HEK293 (cell line): ENCODE results near the gene INO80C.
A peak's percentile ranks its signal among the peaks of the same experiment; 100 is the strongest.

Experiments used
- CTCF ChIA-PET: fragments of 350-600 bp; formaldehyde crosslinking; extraction: SDS; loops from one replicate; lab custom pipeline; 2021; ENCODE audit warnings: antibody characterized with exemption; lab: Yijun Ruan, JAX
- POLR2A ChIA-PET: fragments of 300-600 bp; formaldehyde crosslinking; extraction: SDS; loops from one replicate; lab custom pipeline; 2020; ENCODE audit warnings: antibody characterized with exemption, inconsistent platforms; lab: Yijun Ruan, JAX
- H3K27ac ChIP-seq: fragments of 200-500 bp; sonication (Bioruptor generic); 2 replicates; pipeline ENCODE4 v1.5.1; 2014; ENCODE audit warnings: low read depth, low read length, control low read depth, inconsistent platforms; ENCODE audit errors: extremely low read depth
- H3K36me3 ChIP-seq, 2 experiments: fragments of 200-500 bp in 1 of 2; sonication (Bioruptor generic) in 1 of 2; 1 replicate in 1 of 2; 2 replicates in 1 of 2; pipeline ENCODE4 v1.5.1; 2014 to 2017; ENCODE audit warnings: inconsistent platforms in 2 of 2, low read length in 2 of 2; ENCODE audit not compliant: control insufficient read depth in 2 of 2, insufficient read depth in 1 of 2
- H3K4me1 ChIP-seq: fragments of 200-500 bp; sonication (Bioruptor generic); 2 replicates; pipeline ENCODE4 v1.5.1; 2014; ENCODE audit warnings: mild to moderate bottlenecking, low read length, inconsistent platforms; ENCODE audit not compliant: control insufficient read depth, insufficient read depth
- H3K4me3 ChIP-seq: 2 replicates; pipeline ENCODE4 v1.5.1; 2011; ENCODE audit warnings: low read depth, mild to moderate bottlenecking, control low read depth, low read length, moderate library complexity
- H3K9me3 ChIP-seq: fragments of 200-500 bp; sonication (Bioruptor generic); 2 replicates; pipeline ENCODE4 v1.5.1; 2014; ENCODE audit warnings: low read depth, low read length, inconsistent platforms; ENCODE audit not compliant: control insufficient read depth, insufficient read depth
- GLI2 ChIP-seq: fragments of 450-650 bp; formaldehyde crosslinking; IDR thresholded peaks from 2 replicates; pipeline ENCODE4; 2017; ENCODE audit warnings: missing biosample characterization, missing genetic modification characterization, low read depth, borderline replicate concordance
- GLI4 ChIP-seq: fragments of 450-650 bp; formaldehyde crosslinking; IDR thresholded peaks from 2 replicates; pipeline ENCODE4 v1.5.1; 2016; ENCODE audit warnings: missing biosample characterization, missing genetic modification characterization
- KLF7 ChIP-seq: fragments of 450-650 bp; formaldehyde crosslinking; IDR thresholded peaks from 2 replicates; pipeline ENCODE4 v1.5.1; 2016; ENCODE audit warnings: missing biosample characterization, missing genetic modification characterization, borderline replicate concordance
- OSR2 ChIP-seq: fragments of 450-650 bp; formaldehyde crosslinking; IDR thresholded peaks from 2 replicates; pipeline ENCODE4 v1.5.1; 2016; ENCODE audit warnings: missing biosample characterization, missing genetic modification characterization
- SCRT1 ChIP-seq: fragments of 450-650 bp; formaldehyde crosslinking; IDR thresholded peaks from 2 replicates; pipeline ENCODE4 v1.5.1; 2016; ENCODE audit warnings: missing biosample characterization, missing genetic modification characterization, borderline replicate concordance
- ZBTB48 ChIP-seq: fragments of 450-650 bp; formaldehyde crosslinking; IDR thresholded peaks from 2 replicates; pipeline ENCODE4 v1.5.1; 2016; ENCODE audit warnings: missing biosample characterization, missing genetic modification characterization
- ZEB2 ChIP-seq: fragments of 450-650 bp; formaldehyde crosslinking; IDR thresholded peaks from 2 replicates; pipeline ENCODE4 v1.5.1; 2016; ENCODE audit warnings: missing biosample characterization, missing genetic modification characterization
- ZNF114 ChIP-seq: fragments of 450-650 bp; formaldehyde crosslinking; IDR thresholded peaks from 2 replicates; pipeline ENCODE4 v1.5.0; 2017; ENCODE audit warnings: missing biosample characterization, missing genetic modification characterization
- ZNF140 ChIP-seq: fragments of 450-650 bp; formaldehyde crosslinking; IDR thresholded peaks from 2 replicates; pipeline ENCODE4 v1.5.1; 2016; ENCODE audit warnings: missing biosample characterization, missing genetic modification characterization
- ZNF146 ChIP-seq: fragments of 450-650 bp; formaldehyde crosslinking; IDR thresholded peaks from 2 replicates; pipeline ENCODE4 v1.5.1; 2016; ENCODE audit warnings: missing biosample characterization, missing genetic modification characterization
- ZNF211 ChIP-seq: fragments of 450-650 bp; formaldehyde crosslinking; IDR thresholded peaks from 2 replicates; pipeline ENCODE4 v1.5.1; 2016; ENCODE audit warnings: low read depth, missing biosample characterization, missing genetic modification characterization
- ZNF223 ChIP-seq: fragments of 450-650 bp; formaldehyde crosslinking; IDR thresholded peaks from 2 replicates; pipeline ENCODE4 v1.5.1; 2016; ENCODE audit warnings: missing biosample characterization, missing genetic modification characterization
- ZNF274 ChIP-seq, 2 experiments: fragments of 200-500 bp in 1 of 2; fragments of 450-650 bp in 1 of 2; sonication (Bioruptor generic) in 1 of 2; formaldehyde crosslinking in 1 of 2; IDR thresholded peaks; 2 replicates each; pipeline versions ENCODE4 v1.5.1 to v1.6.1; 2014 to 2016; ENCODE audit warnings: borderline replicate concordance in 1 of 2, inconsistent platforms in 1 of 2, low read length in 1 of 2, missing biosample characterization in 1 of 2, missing genetic modification characterization in 1 of 2
- ZNF292 ChIP-seq: fragments of 450-650 bp; formaldehyde crosslinking; IDR thresholded peaks from 2 replicates; pipeline ENCODE4 v1.5.1; 2016; ENCODE audit warnings: low read depth, missing biosample characterization, missing genetic modification characterization, borderline replicate concordance
- ZNF311 ChIP-seq: fragments of 450-650 bp; formaldehyde crosslinking; IDR thresholded peaks from 2 replicates; pipeline ENCODE4 v1.5.1; 2017; ENCODE audit warnings: missing biosample characterization, missing genetic modification characterization, borderline replicate concordance
- ZNF398 ChIP-seq: fragments of 450-650 bp; formaldehyde crosslinking; IDR thresholded peaks from 2 replicates; pipeline ENCODE4 v1.5.1; 2017; ENCODE audit warnings: missing biosample characterization, missing genetic modification characterization
- ZNF571 ChIP-seq: fragments of 450-650 bp; formaldehyde crosslinking; IDR thresholded peaks from 2 replicates; pipeline ENCODE4 v1.5.0; 2017; ENCODE audit warnings: missing biosample characterization, missing genetic modification characterization
- ZNF629 ChIP-seq: fragments of 450-650 bp; formaldehyde crosslinking; IDR thresholded peaks from 2 replicates; pipeline ENCODE4 v1.5.1; 2017; ENCODE audit warnings: missing biosample characterization, missing genetic modification characterization
- ZNF664 ChIP-seq: fragments of 450-650 bp; formaldehyde crosslinking; IDR thresholded peaks from 2 replicates; pipeline ENCODE4 v1.5.1; 2016; ENCODE audit warnings: missing biosample characterization, missing genetic modification characterization
- ZNF677 ChIP-seq: fragments of 450-650 bp; IDR thresholded peaks from 2 replicates; pipeline ENCODE4 v1.5.0; 2018; ENCODE audit warnings: missing biosample characterization, mild to moderate bottlenecking, missing genetic modification characterization, moderate library complexity
- ZSCAN16 ChIP-seq: fragments of 450-650 bp; formaldehyde crosslinking; IDR thresholded peaks from 2 replicates; pipeline ENCODE4 v1.5.1; 2016; ENCODE audit warnings: missing biosample characterization, missing genetic modification characterization
- ZSCAN30 ChIP-seq: fragments of 450-650 bp; IDR thresholded peaks from 2 replicates; pipeline ENCODE4 v1.5.1; 2018; ENCODE audit warnings: missing biosample characterization, mild to moderate bottlenecking, missing genetic modification characterization, moderate library complexity
- TF ChIP-seq, protein P1 (sequence below): fragments of 450-650 bp; IDR thresholded peaks from 2 replicates; pipeline ENCODE4 v1.5.1; 2018; ENCODE audit warnings: missing biosample characterization, missing genetic modification characterization
- TF ChIP-seq, protein P2 (sequence below): fragments of 450-650 bp; formaldehyde crosslinking; IDR thresholded peaks from 2 replicates; pipeline ENCODE4 v1.5.1; 2016; ENCODE audit warnings: missing biosample characterization, missing genetic modification characterization
- TF ChIP-seq, protein P3 (sequence below): fragments of 450-650 bp; formaldehyde crosslinking; IDR thresholded peaks from 2 replicates; pipeline ENCODE4 v1.5.1; 2016; ENCODE audit warnings: missing biosample characterization, missing genetic modification characterization
- TF ChIP-seq, protein P4 (sequence below): fragments of 450-650 bp; formaldehyde crosslinking; IDR thresholded peaks from 2 replicates; pipeline ENCODE4; 2016; ENCODE audit warnings: missing biosample characterization, missing genetic modification characterization

Gene INO80C

GRCh38 chr18:35500113-35500512 lies 2.4 kb upstream of the INO80C start (continued):
- TF ChIP-seq ZNF311 (tag by site-specific recombination) (no peak), ZNF146 (no peak), ZNF140 (tag by site-specific recombination) (no peak), SCRT1 (tag by site-specific recombination) (no peak), ZNF211 (no peak), ZNF398 (tag by site-specific recombination) (no peak)

DNA sequence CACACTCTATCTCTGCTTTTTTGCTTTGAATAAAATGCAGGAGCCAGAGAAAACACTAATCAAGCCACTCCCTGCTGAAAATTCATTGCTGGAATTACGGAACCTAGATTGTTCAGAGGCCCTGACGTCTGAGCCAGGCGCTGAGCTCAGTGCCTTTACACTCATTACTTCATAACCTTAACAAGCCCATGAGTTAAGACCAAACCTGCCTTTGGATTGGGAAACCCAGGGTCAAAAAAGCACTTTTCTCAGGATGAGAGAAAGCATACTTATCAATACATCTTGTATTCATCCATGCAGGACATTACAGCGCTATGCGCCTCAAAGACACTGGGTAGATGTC lies 762 bp downstream of the INO80C start:
- Histone ChIP-seq H3K27ac (peak overlapping the region; percentile 68; the same call in 1 of the 2 replicates), H3K9me3 (no peaks in the 10 kb centered on the region), H3K4me3 (peak overlapping the region; percentile 70)
- POLR2A ChIA-PET: interaction anchor here (0.7 to 2.3 kb wide), 14 partner anchors 11 to 111 kb away, joined by 3 to 10 read pairs (median 5); partner anchors contain the start of gene GALNT1
- TF ChIP-seq ZNF274 (IDR thresholded peaks at IDR 0.05; ENCODE audit: low read length) (no peak), ZNF274 (tag by site-specific recombination; IDR thresholded peaks at IDR 0.05; ENCODE audit: borderline replicate concordance) (no peak), ZNF629 (tag by site-specific recombination) (peak; percentile 53)
- TF ChIP-seq, protein P1, sequence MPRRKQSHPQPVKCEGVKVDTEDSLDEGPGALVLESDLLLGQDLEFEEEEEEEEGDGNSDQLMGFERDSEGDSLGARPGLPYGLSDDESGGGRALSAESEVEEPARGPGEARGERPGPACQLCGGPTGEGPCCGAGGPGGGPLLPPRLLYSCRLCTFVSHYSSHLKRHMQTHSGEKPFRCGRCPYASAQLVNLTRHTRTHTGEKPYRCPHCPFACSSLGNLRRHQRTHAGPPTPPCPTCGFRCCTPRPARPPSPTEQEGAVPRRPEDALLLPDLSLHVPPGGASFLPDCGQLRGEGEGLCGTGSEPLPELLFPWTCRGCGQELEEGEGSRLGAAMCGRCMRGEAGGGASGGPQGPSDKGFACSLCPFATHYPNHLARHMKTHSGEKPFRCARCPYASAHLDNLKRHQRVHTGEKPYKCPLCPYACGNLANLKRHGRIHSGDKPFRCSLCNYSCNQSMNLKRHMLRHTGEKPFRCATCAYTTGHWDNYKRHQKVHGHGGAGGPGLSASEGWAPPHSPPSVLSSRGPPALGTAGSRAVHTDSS: 0 out of 2 replicates have a peak, but pooled peaks have one; percentile 7
- TF ChIP-seq, all 188 proteins: peak for 2
- CTCF ChIA-PET: interaction anchor here (0.7 kb wide), 1 partner anchor 351 kb away, joined by 3 read pairs; no protein-coding TSS in a partner anchor
- H3K36me3 ChIP-seq: no peaks in the 10 kb centered on the region
- H3K4me1 ChIP-seq: no peaks in the 10 kb centered on the region

DNA sequence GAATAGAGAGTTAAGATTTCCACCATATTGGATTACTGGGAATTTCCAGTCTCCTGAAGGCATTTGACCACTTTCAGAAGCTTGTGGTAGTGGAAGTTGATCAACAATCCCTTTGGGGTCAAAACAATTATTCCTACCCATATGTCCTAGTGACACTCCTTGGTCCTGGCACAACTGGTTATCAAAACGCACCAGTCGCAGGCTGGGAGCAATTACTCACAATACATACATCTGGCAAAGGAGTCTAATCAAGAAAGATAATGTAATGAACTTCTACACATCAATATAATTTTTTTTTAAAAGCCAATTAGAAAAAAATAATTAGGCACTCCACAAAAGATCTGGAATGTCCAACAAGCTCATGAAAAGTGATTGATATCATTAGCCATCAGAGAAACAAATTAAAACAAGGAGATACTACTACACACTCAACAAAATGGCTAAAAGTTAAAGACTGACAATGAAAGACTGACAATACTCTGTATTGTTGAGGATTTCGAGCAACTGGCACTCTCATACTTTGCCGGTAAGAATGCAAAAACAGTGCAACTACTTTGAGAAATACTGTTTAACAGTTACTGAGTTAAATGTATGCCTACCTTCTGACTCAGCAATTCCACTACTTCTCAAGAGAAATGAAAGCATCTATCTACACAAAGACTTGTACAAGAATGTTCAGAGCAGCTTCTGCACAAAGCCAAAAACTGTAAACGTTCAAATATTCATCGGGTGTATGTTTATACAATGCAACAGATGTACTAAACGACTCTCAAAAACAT lies 2.0 kb downstream of the INO80C start:
- H3K27ac ChIP-seq: no peak overlapping the region
- POLR2A ChIA-PET: interaction anchor here (1.3 kb wide), 1 partner anchor 11 kb away, joined by 3 read pairs; no protein-coding TSS in a partner anchor
- no peaks in the 10 kb centered on the region for H3K4me1 ChIP-seq
- no peak overlapping the region for H3K4me3 ChIP-seq
- no peaks in the 10 kb centered on the region for H3K36me3 ChIP-seq
- H3K9me3 ChIP-seq: no peaks in the 10 kb centered on the region
- CTCF ChIA-PET: no interaction called here
- TF ChIP-seq KLF7 (no peak), GLI2 (no peak), GLI4 (tag by site-specific recombination) (no peak), ZSCAN16 (tag by site-specific recombination) (no peak), ZNF292 (no peak), ZEB2 (no peak), ZBTB48 (tag by site-specific recombination) (no peak), ZNF223 (tag by site-specific recombination) (no peak), ZNF571 (tag by site-specific recombination) (no peak), ZNF677 (tag by site-specific recombination) (no peak), ZNF114 (tag by site-specific recombination) (no peak), ZSCAN30 (tag by site-specific recombination) (no peak), ZNF664 (tag by site-specific recombination) (no peak), OSR2 (tag by site-specific recombination) (no peak)
- TF ChIP-seq, protein P2, sequence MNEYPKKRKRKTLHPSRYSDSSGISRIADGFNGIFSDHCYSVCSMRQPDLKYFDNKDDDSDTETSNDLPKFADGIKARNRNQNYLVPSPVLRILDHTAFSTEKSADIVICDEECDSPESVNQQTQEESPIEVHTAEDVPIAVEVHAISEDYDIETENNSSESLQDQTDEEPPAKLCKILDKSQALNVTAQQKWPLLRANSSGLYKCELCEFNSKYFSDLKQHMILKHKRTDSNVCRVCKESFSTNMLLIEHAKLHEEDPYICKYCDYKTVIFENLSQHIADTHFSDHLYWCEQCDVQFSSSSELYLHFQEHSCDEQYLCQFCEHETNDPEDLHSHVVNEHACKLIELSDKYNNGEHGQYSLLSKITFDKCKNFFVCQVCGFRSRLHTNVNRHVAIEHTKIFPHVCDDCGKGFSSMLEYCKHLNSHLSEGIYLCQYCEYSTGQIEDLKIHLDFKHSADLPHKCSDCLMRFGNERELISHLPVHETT (tag by site-specific recombination): no peak
- TF ChIP-seq, protein P3, sequence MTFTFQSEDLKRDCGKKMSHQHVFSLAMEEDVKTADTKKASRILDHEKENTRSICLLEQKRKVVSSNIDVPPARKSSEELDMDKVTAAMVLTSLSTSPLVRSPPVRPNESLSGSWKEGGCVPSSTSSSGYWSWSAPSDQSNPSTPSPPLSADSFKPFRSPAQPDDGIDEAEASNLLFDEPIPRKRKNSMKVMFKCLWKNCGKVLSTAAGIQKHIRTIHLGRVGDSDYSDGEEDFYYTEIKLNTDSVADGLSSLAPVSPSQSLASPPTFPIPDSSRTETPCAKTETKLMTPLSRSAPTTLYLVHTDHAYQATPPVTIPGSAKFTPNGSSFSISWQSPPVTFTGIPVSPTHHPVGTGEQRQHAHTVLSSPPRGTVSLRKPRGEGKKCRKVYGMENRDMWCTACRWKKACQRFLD (tag by site-specific recombination): no peak
- TF ChIP-seq, protein P4, sequence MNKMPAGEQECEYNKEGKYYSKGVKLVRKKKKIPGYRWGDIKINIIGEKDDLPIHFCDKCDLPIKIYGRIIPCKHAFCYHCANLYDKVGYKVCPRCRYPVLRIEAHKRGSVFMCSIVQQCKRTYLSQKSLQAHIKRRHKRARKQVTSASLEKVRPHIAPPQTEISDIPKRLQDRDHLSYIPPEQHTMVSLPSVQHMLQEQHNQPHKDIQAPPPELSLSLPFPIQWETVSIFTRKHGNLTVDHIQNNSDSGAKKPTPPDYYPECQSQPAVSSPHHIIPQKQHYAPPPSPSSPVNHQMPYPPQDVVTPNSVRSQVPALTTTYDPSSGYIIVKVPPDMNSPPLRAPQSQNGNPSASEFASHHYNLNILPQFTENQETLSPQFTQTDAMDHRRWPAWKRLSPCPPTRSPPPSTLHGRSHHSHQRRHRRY (tag by site-specific recombination): no peak
